Activated CD8-positive, alpha-beta memory T cell treated with anti-CD3 and anti-CD28 coated beads for 24 hours (primary cell): ENCODE measurements around the gene BRAF.
"Not testable (repeated sequence)": the region's sequence is repeated elsewhere in the genome, so short reads cannot be mapped to it uniquely, and the experiment has no call there.

Experiments
- DNase-seq: peaks from one replicate; pipeline ENCODE4 v3.0.0-alpha.2; 2020

The BRAF gene

DNA sequence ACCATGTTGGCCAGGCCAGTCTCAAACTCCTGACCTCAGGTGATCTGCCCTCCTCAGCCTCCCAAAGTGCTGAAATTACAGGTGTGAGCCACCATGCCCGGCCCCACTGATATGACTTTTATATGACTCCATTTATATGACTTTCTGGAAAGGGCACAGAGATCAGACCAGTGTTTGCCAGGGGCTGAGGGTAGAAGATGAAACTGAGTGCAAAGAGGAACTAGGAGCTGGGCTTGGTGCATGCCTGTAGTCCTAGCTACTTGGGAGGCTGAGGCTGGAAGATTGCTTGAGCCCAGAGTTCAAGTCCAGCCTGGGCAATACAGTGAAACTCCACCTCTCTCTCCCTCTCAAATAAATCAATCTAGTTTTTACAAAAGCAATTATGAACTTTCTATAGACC, 7.5 kb downstream of the BRAF start:
- no peak for DNase-seq

DNA sequence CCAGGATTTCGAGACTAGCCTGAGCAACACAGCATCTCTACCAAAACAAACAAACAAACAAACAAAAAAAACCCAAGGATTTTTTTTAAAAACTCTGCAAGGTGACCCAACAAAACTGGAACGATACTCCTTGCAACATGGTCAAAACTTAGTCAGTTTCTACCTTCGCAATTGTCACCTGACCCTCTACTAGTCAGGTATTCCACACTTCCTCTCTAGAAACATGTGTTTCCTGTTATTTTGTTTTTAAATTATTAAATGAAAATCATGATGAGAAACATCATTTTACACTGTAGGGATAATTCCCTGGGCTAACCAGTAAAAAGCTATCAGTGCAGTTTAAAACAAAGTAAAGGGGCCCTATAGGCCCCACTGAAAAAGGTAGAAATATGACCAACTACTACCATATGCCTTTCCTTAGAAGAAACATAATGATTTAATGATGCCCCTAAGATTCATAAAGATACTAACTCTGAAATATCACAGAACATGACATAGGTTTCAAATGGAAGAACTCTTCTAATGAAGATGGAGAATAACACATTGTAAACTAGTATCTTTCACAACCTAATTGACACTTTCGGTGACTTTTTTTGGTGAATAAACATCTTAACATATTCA, 8.7 kb downstream of the BRAF start:
- no peak for DNase-seq

- no peak for DNase-seq
Observed at GRCh38 chr7:140914083-140914482, 10.6 kb downstream of the BRAF start.

DNA sequence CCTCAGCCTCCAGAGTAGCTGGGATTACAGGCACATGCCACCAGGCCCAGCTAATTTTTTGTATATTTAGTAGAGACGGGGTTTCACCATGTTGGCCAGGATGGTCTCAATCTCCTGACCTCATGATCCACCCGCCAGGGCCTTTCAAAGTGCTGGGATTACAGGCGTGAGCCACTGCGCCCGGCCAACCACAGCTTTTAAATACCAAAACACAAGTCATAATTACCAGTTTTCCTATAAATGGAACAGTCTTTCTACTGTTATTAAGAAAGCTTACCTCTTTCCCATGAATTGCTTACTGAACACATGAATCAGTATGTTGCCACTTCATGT, 11.2 kb downstream of the BRAF start:
- DNase-seq, result not testable (repeated sequence)

- no peak for DNase-seq
Observed at GRCh38 chr7:140911746-140912145, 13.0 kb downstream of the BRAF start.

GRCh38 chr7:140909476-140910161, 15.1 kb downstream of the BRAF start:
- DNase-seq, result no peak

DNA sequence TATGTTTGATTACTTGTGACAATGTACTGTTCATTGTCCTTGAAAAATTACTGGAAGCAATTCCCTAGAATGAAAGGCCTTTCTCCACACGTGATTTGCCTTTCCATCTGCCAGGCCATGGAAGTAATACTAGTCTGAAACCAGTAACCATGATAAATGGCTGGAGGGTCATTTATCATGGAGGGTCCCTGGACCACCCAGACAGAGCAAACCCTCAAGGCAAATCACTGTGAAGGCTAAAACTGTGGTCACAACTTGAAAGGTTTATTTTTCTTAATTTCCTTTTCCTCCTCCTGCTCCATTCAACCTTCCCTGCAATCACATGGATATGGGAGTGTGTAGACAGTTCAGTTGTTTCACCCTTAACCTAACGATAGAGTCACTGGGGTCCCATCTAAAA, 16.4 kb downstream of the BRAF start:
- DNase-seq, result no peak

- DNase-seq, result no peak
Observed at GRCh38 chr7:140903741-140904480, 20.8 kb downstream of the BRAF start.

DNA sequence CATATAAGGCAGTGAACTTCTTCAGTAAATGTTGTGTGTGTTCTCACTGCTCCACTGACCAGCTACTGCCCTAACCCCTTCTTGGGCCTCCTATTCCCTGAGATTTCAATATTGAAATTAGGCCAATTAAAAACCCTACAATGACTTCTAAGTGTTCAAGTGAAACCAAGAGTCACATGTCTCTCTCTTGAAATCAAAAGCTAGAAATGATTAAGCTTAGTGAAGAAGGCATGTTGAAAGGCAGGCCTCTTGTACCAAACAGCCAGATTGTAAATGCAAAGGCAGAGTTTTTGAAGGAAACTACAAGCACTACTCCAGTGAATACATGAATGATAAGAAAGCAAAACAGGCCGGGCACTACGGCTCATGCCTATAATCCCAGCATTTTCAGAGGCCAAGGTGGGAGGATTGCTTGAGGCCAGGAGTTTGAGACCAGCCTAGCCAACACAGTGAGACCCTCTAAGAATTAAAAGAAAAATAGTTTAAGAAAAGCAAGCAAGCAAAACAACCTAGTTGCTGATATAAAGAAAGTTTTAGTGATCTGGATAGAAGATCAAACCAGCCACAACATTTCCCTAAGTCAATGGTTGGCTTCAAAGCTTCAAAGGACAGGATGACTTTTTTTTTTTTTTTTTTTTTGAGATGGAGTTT, 22.3 kb downstream of the BRAF start:
- DNase-seq, result no peak

- DNase-seq, result no peak
Observed at GRCh38 chr7:140901941-140902302, 22.8 kb downstream of the BRAF start.

- DNase-seq, result no peak
Observed at GRCh38 chr7:140899883-140900282, 24.8 kb downstream of the BRAF start.

- no peak for DNase-seq
Observed at GRCh38 chr7:140898786-140899536, 25.8 kb downstream of the BRAF start.

DNA sequence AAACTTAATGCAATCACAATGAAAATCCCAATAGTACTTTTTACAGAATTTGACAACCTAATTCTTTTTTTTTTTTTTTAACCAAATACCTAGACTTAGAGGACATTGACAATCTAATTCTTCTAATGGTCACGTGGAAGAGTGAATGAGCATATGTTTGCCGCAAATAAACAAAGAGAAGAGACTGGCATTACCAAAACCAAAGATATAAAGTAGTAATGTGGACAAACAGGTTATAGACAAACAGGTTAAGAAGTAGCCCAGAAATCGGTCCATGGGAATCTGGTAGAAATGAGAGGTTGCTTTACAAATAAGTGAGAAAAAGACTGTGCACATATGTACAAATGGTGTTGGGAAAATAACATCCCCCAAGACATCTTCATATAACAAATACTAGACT, 27.7 kb downstream of the BRAF start:
- no peak for DNase-seq

DNA sequence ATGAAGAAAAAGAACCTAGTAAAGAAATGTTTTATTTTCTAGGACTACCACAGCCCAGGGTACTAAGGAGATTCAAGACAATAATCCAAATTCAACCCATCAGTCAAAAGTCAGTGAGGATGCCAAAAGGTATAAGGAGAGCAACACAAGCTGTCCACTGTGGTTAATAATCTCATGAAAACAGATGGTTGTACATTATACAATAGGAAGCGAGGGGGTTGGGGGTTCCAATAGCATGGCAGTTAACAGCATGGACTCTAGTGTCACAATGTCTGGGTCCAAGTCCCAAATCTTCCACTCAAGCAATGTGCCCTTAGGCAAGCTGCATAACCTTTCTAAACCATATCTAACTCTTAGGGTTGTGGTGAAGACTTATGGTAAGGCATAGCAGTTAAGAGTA, 35.1 kb downstream of the BRAF start:
- no peak for DNase-seq

- DNase-seq, result no peak
Observed at GRCh38 chr7:140889150-140889549, 35.6 kb downstream of the BRAF start.

GRCh38 chr7:140888087-140888486, 36.6 kb downstream of the BRAF start:
- no peak for DNase-seq

- no peak for DNase-seq
Observed at GRCh38 chr7:140885735-140886334, 38.9 kb downstream of the BRAF start.

GRCh38 chr7:140883378-140883777, 41.4 kb downstream of the BRAF start:
- DNase-seq, result no peak

DNA sequence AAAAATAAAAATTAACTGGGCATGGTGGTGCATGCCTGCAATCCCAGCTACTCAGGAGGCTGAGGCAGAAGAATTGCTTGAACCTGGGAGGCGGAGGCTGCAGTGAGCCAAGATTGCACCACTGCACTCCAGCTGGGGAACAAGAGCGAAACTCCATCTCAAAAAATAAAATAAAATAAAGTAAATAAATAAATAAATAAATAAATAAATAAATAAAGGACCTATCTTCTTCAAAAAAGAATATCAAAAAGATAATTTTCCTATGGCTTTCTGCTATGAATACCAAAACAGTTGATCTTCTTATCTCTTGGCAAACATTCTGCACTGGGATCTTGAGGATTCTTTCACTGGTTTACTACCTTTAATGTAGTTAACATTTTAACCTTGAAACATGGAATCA, 41.9 kb downstream of the BRAF start:
- not testable (repeated sequence) for DNase-seq

- DNase-seq, result no peak
Observed at GRCh38 chr7:140881507-140882228, 43.1 kb downstream of the BRAF start.

DNA sequence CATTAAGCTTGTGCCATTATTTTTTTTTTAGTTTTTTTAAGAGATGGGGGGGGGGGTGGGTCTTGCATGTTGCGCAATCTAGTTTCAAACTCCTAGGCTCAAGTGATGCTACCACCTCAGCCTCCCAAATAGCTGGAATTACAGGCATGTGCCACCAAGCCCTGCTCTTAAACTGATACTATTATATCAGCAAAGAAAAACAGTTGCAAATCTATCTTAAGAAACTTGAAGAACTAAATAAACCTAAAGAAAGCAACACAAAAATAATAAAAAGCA, 47.5 kb downstream of the BRAF start:
- DNase-seq, result no peak

GRCh38 chr7:140876519-140877248, 48.0 kb downstream of the BRAF start:
- no peak for DNase-seq
